ENCODE measurements around the gene TMEM258. TPM values are rescaled to one million over a fixed set of nuclear protein-coding genes. Genes with fewer than 3 reads are reported as not detected.

Gene TMEM258
- total RNA-seq, 1 experiment from 2014 or later: 110 TPM

- Histone ChIP-seq H3F3A (ENCODE audit: low read length, unreplicated experiment) (no peaks in the 10 kb centered on the region), H3K4me2 (ENCODE audit: low read length) (peak overlapping the region; percentile 90), H3K36me3 (ENCODE audit: low read depth, low read length) (no peaks in the 10 kb centered on the region), H2AFZ (ENCODE audit: low read length) (no peak overlapping the region), H4K20me1 (ENCODE audit: low read length) (peaks cover 39% of the 10 kb centered on the region; the same call in 1 of the 2 replicates), H3K79me2 (ENCODE audit: low read length) (peaks cover 78% of the 10 kb centered on the region), H3K4me3 (ENCODE audit: low read length) (peak overlapping the region; percentile 88), H3K9ac (ENCODE audit: low read length) (peak overlapping the region; percentile 80; the same call in 1 of the 2 replicates), H3K4me1 (ENCODE audit: insufficient read depth, low read length) (peaks cover 21% of the 10 kb centered on the region), H3K27ac (ENCODE audit: low read length) (no peak overlapping the region), H3K9me2 (replicated peaks; ENCODE audit: low read length) (no peaks in the 10 kb centered on the region), H3K9me3 (ENCODE audit: low read length) (no peaks in the 10 kb centered on the region), H3K27me3 (ENCODE audit: low read length) (no peaks in the 10 kb centered on the region)
- DNase-seq: no peak
- ChIA-PET CTCF (no interaction called here), POLR2A (ENCODE audit: unreplicated experiment) (no interaction called here)
- no peak for ATAC-seq
- intact Hi-C loops (cut with micrococcal nuclease): no loop called here
- TF ChIP-seq CTCF (conservative IDR thresholded peaks at IDR 0.05; ENCODE audit: low read depth, low read length) (no peak), EZH2phosphoT487 (IDR thresholded peaks at IDR 0.05; ENCODE audit: borderline replicate concordance, low read length) (no peak), EZH2 (IDR thresholded peaks at IDR 0.05; ENCODE audit: low read length, unreplicated experiment) (no peak)
- BruUV-seq (replicated peaks): no TSS peak
Observed at GRCh38 chr11:61829806-61830205, 37.4 kb upstream of the TMEM258 start.

GRCh38 chr11:61828629-61829407 lies 36.4 kb upstream of the TMEM258 start:
- peak overlapping the region; percentile 80 for H3K9ac ChIP-seq (ENCODE audit: low read length)
- H3K9me2 ChIP-seq (replicated peaks; ENCODE audit: low read length): no peaks in the 10 kb centered on the region
- no TSS peak for BruUV-seq (replicated peaks)
- peaks cover 69% of the 10 kb centered on the region for H3K79me2 ChIP-seq (ENCODE audit: low read length)
- peak overlapping the region; percentile 80 for H3K27ac ChIP-seq (ENCODE audit: low read length)
- CTCF ChIA-PET: interaction anchor here (0.5 to 0.6 kb wide), 2 partner anchors 29 to 31 kb away, joined by 3 to 4 read pairs; no protein-coding TSS in a partner anchor
- intact Hi-C loops (cut with micrococcal nuclease): no loop called here
- H2AFZ ChIP-seq (ENCODE audit: low read length): peak overlapping the region; percentile 81
- H3K27me3 ChIP-seq (ENCODE audit: low read length): no peaks in the 10 kb centered on the region
- H3K4me1 ChIP-seq (ENCODE audit: insufficient read depth, low read length): peaks cover 21% of the 10 kb centered on the region
- H3K9me3 ChIP-seq (ENCODE audit: low read length): no peaks in the 10 kb centered on the region
- H3K4me2 ChIP-seq (ENCODE audit: low read length): peak overlapping the region; percentile 90
- peaks cover 36% of the 10 kb centered on the region; the same call in 1 of the 2 replicates for H4K20me1 ChIP-seq (ENCODE audit: low read length)
- DNase-seq (peak; percentile 33), ATAC-seq (peak; percentile 14)
- TF ChIP-seq CTCF (conservative IDR thresholded peaks at IDR 0.05; ENCODE audit: low read depth, low read length) (peak; percentile 47; the same call in 1 of the 2 replicates), EZH2 (IDR thresholded peaks at IDR 0.05; ENCODE audit: low read length, unreplicated experiment) (no peak)
- peak overlapping the region; percentile 88 for H3K4me3 ChIP-seq (ENCODE audit: low read length)
- H3F3A ChIP-seq (ENCODE audit: low read length, unreplicated experiment): no peaks in the 10 kb centered on the region
- H3K36me3 ChIP-seq (ENCODE audit: low read depth, low read length): no peaks in the 10 kb centered on the region
- POLR2A ChIA-PET (ENCODE audit: unreplicated experiment): interaction anchor here (0.6 to 1.6 kb wide), 3 partner anchors 13 to 296 kb away, joined by 3 to 8 read pairs (median 3); no protein-coding TSS in a partner anchor

DNA sequence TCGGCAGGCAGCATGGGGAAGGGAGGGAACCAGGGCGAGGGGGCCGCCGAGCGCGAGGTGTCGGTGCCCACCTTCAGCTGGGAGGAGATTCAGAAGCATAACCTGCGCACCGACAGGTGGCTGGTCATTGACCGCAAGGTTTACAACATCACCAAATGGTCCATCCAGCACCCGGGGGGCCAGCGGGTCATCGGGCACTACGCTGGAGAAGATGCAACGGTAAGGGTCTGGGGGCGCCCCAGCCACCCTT lies 35.9 kb upstream of the TMEM258 start:
- ChIA-PET POLR2A (ENCODE audit: unreplicated experiment) (interaction anchor here (0.6 to 1.6 kb wide), 3 partner anchors 12 to 296 kb away, joined by 3 to 8 read pairs (median 3); no protein-coding TSS in a partner anchor), CTCF (no interaction called here)
- no peaks in the 10 kb centered on the region for H3K36me3 ChIP-seq (ENCODE audit: low read depth, low read length)
- H3K27ac ChIP-seq (ENCODE audit: low read length): peak overlapping the region; percentile 80
- H3K9me2 ChIP-seq (replicated peaks; ENCODE audit: low read length): no peaks in the 10 kb centered on the region
- H3K9ac ChIP-seq (ENCODE audit: low read length): peak overlapping the region; percentile 80
- peaks cover 64% of the 10 kb centered on the region for H3K79me2 ChIP-seq (ENCODE audit: low read length)
- BruUV-seq (replicated peaks): TSS peak; percentile 28
- H3K27me3 ChIP-seq (ENCODE audit: low read length): no peaks in the 10 kb centered on the region
- H4K20me1 ChIP-seq (ENCODE audit: low read length): peaks cover 36% of the 10 kb centered on the region; the same call in 1 of the 2 replicates
- no peaks in the 10 kb centered on the region for H3F3A ChIP-seq (ENCODE audit: low read length, unreplicated experiment)
- TF ChIP-seq CTCF (conservative IDR thresholded peaks at IDR 0.05; ENCODE audit: low read depth, low read length): no peak
- TF ChIP-seq EZH2 (IDR thresholded peaks at IDR 0.05; ENCODE audit: low read length, unreplicated experiment): no peak
- no peak for TF ChIP-seq EZH2phosphoT487 (IDR thresholded peaks at IDR 0.05; ENCODE audit: borderline replicate concordance, low read length)
- no peaks in the 10 kb centered on the region for H3K9me3 ChIP-seq (ENCODE audit: low read length)
- H3K4me1 ChIP-seq (ENCODE audit: insufficient read depth, low read length): peaks cover 21% of the 10 kb centered on the region
- no peak for DNase-seq
- no peak for ATAC-seq
- intact Hi-C loops (cut with micrococcal nuclease): no loop called here
- H2AFZ ChIP-seq (ENCODE audit: low read length): peak overlapping the region; percentile 81
- H3K4me2 ChIP-seq (ENCODE audit: low read length): peak overlapping the region; percentile 90
- H3K4me3 ChIP-seq (ENCODE audit: low read length): peak overlapping the region; percentile 88
